Left kidney (tissue), 2 donors: ENCODE measurements around the gene KIAA0040. TPM values are rescaled to one million over a fixed set of nuclear protein-coding genes. Genes with fewer than 3 reads are reported as not detected.

ENCODE experiments used
- DNase-seq: peaks from one replicate; pipeline ENCODE4 v3.0.0-alpha.2; 2013
- polyA plus RNA-seq: library from polyadenylated mRNA; unstranded; fragments of 120-200 nt; gene quantifications from one replicate; pipeline ENCODE4 v1.2.1, GENCODE V29; 2013; ENCODE audit not compliant: insufficient read length

KIAA0040 gene
- polyA plus RNA-seq, 1 donor, result 18.0 TPM

DNA sequence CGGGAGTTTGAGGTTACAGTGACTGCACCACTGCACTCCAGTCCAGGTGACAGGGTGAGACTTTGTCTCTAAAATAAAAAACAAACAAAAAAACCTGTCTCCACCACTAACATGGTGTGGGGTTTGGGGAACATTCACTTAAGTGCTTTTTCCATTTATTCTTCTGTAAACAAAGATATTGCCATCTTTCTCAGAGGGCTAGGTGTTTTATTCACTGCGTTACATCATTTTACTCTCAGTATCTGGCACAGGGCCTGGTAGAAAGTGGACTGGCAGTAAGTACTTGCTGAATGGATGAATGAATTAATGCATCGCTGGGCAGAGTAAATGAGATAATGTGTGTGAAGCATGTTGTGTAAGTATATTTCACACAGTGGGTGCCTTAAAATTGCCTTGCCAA is 20.1 kb downstream of the KIAA0040 start:
- no peak for DNase-seq

DNA sequence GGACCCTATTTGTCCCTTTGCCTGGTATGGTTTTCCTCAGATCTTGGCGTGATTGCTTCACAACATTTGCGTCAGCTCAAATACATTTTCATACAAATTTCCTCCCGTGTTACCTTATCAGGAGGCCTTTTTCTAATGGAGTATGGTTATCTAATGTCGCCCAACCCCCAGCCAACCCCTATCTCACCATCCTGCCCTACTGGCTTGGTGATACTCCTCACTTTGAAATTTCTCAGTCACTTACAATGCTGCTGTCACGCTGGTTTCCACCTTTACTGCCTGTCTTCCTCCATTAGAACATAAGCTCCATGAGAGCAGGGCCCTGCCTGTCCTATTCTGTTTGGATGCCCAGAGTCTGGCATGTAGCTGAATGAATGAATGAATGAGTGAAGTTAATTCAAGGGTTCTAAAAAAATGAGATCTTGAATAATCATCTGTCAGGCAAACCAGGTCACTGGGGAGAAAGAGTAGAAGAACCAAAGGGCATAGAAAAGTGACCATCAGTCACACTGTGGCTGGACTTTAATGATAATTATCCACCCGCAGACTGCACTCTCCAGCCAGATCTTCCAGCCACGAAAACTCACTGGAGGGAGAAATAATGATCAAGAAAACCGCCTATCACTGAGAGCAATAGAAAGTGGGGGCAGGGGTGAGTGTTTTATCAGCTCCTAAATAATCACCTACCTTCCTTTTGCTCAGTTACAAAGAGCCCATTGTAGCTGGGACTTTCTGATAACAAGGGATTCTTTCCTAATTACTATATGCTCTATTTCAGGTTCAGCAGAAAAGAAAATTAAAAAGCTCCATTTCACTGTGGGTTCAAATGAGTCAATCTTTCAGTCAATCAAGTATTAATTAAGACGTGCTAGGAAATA is 21.3 kb downstream of the KIAA0040 start:
- DNase-seq, result no peak

DNA sequence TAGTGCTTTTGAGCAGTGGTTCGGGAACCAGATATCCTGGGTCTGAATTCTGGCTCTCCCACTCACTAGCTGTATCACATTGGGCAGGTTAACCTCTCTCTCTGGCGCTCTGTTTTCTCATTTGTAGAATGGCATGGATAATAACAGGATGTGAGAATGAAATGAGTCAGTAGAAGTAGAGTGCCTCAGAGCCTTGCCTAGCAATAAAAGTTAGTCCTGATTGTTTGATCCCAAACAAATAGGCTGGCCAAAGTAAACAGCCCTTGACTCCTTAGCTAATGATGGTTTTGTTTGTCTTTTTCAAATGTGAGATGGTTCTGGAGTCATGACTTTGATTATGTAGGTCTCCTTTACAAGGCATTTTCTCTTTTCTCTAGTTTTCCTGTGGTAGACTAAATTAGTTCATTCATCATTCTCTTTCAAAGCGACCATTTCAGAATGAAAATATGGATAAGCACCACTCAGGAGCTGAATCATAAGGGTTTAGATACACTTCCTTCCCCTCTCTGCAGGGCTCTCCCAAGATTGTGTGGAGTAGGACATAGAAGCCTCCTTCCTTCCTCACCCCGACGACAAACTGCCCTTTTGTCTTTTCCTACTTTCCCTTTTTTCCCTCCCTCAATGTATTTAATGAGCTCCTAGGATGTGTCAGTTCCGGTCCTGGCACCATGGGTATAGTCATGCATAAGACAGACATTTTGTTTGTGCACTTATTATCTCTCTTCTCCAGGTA is 23.1 kb downstream of the KIAA0040 start:
- no peak for DNase-seq

DNA sequence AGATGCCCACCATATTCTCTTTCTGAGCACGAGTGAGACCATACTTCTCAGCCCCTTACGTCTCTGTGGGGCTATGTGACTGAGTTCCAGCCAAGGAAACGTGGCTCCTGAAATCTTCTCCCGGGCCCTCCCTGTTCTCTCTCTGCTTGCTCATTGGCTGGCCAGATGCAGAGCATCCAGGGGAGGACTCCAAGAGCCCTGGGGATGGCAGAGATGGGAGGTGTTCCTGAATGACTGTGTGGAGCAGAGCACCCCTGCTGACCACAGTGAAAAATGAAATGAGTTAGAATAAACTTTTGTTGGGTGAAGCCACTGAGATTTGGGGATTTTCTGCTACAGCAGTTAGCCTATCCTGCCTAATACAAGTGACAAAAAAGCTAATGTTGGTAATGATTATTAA is 23.8 kb downstream of the KIAA0040 start:
- no peak for DNase-seq

DNA sequence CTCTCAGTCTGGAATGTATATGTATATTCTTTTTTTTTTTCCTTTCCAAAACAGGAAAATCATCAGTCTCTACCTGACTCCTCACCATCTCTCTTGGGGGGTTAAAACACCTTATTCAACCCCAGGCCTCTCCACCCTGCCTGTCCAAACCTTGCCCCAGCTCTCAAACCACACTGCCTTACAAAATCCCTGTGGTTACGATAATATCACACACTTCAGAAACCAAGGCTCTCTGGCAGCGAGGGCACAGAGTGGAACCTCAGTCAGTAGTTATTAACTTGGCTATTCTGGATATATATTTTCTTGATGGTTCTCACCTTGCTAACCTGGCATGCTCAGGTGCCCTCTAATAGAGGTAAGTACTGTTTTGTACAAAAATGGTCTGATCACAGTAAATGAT is 24.7 kb downstream of the KIAA0040 start:
- no peak for DNase-seq

DNA sequence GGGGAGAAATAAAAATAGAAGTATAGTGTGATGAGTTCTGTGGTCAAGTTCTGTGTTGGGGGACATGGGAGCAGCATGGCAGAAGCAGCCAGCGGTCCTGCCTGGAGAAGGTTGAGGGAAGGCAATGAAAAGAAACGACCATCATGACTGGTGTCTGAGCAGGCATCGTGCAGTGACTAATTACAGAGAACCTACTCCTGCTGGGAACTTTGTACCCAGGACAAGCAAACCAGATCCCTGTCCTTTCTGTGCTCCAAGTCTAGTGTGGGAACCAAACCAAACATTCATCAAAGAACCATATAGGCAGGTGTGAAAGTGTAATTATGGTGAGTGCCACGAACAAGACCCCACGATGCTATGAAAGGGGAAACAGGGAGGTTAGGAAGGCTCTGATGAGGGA is 25.8 kb downstream of the KIAA0040 start:
- DNase-seq, result no peak

DNA sequence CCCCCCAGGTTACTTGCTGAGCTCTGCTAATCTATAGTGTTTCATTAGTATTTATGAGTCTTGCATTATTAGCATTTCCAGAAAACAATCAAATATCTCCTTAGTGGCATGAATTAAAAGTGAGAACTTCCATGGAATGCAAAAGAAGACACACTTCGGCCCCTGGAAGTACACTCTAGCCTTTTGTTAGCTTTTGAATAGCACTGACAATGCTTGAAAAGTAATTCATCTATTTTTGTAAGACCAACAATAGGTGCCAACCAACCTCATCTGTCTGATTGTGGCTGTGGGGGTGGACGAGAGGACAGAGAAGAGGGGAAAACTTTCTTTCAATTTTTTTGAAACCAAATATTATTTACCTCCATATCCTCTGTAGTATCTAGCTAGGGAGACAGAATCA is 27.8 kb downstream of the KIAA0040 start:
- DNase-seq, result no peak

DNA sequence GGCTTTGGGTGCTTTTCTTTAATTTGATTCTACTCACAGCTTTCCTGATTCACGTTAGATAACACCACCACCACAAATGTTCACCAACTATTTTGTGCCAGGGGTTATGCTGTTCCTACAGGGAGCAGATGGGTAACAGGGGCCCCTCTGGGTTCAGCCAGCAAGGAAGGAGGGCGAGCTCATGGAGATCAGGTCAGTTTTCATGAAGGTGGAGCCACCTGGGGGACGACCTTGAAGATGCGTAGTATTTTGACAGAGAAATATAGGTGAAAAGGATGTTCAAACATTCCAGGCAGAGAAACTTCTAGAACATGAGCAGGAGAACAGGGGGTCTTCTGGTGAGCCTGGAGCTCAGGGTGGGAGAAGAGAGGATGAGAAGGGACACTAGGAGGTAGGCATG is 28.9 kb downstream of the KIAA0040 start:
- DNase-seq, result no peak

DNA sequence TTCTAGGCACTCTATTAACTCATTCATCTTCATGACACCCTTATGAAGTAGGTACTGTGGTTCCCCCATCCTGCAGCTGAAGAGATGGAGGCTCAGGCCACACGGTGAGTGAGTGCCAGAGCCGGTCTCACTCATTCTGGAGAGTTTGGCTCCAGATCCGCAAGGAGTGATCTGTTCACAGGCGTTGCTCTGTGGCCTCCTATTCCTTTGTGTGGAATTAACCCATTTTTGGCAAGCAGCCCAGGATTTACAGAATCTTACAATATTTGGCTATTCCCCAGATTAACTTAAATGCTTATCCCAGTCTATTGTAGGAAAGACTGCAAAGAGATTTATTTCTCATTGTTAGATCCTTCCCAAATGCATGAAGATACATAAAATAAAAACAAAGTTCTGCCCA is 29.6 kb downstream of the KIAA0040 start:
- no peak for DNase-seq

DNA sequence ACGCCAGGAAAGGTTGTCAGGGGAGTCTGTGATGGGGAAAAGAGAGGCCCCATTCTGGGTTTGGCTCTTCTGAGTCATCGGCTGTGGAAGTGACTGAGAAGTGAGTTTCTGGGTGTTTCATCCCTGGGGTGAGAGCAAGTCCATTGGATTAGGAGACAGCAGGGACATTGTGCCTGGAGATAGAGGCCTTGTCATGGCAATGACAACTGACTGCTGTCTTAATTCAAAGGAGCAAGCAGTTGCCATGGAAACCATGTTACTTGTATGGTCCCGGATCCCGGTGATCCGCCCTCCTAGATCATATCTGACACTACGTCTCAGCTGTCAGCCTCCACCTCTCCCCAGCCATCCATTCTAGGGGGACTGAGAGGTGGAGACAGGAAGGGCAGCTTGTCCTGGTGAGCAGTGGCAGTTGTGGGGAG is 34.4 kb downstream of the KIAA0040 start:
- DNase-seq, result no peak

DNA sequence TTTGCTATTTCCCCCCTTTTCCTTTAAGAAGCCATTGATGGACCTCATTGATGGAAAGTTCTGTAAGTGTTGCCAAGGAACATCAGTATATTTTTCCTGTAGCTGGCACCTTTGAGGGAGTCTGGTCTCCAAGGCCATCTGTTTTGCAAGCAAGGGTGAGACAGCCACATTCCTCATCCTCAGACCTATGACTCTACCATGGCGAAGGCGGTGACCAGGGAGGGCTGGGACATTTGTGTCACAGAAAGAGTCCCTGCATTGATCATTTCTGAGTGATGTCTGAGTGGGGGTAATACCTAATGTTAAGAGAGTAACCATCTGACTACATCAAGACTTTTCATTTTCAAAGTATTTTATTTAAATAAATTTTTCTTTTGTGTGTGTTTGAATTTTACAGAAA is 35.4 kb downstream of the KIAA0040 start:
- DNase-seq, result no peak

DNA sequence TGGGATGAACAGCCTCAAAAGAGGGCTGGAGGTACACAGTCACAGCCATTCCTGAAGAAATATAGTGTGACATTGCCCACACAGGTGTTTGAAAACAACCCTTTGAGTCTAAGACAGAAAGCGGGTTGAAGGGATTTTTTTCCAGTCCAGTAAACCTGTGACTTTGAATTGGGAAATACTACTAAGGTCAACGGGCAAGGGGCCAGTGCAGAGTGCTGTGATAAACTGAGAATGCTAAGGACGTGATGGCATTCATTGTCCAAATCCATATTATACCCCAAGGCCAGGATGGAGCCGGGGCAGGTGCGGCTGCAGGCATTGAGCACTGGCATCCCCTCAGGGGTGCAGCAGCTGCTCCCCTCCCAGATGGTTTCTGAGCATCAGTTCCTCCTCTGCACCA is 36.6 kb downstream of the KIAA0040 start:
- DNase-seq, result no peak

DNA sequence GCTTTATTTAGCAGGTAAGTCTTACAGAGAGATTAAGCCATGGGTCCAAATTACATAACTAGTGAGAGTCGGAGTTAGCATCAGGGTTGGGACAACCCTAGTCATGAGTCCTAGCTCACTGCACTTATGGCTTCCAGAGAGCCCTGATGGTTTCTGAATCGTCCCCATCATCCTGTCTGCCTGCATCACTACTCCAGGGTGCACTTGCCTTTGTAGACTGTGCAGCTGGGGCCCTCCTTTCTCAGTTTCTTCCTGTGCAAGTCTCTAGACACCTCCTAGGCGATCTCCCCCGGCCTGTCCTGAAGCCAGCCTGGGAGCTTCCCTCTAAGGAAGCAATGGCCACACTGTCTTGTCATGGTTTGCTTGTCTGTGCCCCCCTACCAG is 37.1 kb downstream of the KIAA0040 start:
- no peak for DNase-seq

DNA sequence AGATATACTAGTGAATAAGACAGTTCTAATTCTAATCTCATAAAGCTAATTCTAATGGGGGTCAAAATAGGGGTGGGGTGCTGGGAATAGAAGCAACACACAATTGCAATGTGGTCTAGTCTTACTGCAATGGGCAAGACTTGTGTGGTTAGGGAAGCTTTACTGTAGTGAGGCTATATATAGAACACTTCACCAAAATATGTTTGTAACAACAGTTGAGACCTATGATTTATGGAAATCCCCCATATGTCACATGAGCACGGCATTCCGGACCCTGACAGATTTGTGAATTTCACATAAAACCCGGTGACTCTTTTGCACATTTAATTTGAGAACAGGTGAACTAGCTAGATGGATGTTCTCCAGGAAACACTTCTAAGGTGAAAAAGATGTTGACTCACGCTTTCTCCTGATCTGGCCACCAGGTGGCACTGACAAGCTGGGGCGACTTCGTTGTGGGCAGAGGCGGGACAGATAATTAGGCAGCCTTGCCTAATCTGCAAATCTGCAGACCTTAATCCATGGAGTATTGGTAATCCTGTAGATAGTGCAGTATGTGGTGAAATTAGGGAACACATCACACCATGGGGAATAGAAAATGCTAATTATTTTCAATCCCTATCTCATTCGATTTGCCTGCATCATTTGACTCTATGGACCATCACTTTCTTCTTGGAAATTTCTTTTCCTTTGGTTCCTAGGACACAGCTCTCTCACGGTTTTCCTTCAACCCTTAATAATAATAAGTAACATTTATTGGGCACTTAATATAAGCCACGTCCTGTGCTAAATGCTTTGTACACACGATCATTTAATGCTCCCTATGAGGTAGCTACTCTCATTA is 37.7 kb downstream of the KIAA0040 start:
- DNase-seq, result peak; percentile 57

DNA sequence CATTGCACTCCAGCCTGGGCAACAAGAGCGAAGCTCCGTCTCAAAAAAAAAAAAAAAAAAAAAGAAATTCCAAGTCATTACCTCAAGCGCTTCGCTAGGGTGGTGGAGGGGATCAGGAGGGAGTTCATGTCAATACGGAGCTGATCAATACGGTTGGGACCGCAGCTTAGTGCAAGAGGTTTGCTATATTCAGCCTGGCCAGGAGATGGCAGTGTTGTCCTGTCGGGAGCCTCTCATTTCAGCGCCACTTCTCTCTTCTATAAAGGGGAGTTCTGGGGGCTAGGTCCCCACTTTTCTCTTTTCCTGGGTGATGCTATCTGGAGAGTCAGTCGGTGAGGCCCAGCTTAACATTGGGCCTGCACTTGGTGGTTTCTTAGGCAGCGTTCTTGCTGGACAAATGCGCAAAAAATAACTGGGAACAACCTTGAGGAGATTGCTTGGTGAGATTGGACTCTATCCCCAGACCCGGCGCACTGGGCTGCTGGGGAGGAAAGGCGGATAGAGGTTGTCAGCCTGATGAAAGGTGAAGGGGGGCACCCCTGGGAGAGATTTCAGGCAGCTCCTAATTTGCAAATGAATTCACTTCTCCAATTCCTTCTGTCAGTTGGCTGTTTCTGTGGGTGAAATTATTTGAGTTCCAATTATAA is 40.4 kb downstream of the KIAA0040 start:
- peak; percentile 32 for DNase-seq

DNA sequence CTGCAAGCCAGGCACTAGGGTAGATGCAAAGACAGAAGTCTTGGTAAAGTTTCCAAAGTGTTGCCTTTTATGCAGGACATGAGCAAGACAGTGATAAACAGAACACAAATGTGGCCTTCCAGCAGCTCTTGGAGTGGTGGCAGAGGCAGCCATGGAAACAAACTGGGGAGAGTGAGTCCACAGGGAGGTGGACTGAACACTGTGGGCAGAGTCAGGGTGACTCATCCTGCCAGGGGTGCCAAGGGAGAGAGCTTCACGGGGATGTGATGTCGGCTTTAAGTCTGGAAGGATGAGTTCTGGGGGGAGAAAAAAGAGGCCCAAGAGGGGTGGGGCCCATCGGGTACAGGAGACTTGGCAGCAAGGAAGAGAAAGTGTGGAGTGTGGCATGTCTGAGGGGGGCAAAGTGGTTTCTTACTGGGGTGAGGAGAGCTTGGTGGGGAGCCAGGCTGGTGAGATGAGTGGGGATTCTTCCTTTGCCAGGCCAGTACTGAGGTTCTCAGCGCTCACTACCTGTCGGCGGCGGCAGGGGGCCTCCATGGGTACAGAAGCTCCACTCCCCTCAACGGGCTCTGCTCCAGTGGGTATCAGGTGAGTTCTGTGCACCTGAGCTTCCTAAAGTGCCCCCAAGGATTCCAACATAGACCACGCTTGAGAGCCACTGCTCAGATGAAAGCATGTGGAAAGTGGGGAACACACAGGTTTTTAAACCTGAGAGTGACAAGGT is 41.8 kb downstream of the KIAA0040 start:
- DNase-seq, result no peak

DNA sequence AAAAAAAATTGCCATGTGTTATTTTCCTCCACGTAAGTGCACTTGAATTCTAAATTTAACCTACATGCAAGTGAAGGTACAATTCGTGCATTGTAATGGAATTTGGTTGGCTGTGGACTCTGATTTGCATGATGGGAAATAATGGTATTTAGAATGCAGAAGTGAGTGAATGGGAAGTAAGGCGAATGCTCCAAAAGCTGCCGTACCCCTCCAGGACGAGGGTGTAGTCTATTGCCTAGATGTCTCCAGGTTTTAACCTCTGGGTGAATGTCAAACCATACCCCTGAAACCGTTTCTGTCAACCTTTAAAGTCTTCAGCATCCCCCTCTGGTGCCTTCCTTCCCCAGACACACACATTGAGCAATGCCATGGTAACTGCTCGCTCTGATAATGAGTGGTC is 44.5 kb downstream of the KIAA0040 start:
- no peak for DNase-seq

DNA sequence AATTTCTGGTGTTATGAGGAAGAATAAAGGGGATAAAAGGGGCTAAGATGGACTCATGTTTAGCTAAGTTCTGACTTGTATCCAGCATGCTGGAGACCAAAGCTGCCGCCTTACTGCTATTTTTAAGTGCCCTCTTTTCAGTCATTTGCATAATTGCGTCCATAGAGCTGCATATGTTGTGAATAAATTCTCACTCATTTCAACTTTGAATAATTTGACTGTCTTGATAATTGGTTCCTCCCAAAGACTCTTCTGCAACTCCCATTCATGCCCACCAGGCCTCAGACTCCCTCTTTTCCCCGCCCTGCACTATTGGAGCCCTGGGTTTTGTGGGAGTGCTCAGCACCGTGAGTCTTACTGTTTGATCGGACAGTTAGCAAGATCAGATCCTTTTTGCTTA is 45.0 kb downstream of the KIAA0040 start:
- no peak for DNase-seq

DNA sequence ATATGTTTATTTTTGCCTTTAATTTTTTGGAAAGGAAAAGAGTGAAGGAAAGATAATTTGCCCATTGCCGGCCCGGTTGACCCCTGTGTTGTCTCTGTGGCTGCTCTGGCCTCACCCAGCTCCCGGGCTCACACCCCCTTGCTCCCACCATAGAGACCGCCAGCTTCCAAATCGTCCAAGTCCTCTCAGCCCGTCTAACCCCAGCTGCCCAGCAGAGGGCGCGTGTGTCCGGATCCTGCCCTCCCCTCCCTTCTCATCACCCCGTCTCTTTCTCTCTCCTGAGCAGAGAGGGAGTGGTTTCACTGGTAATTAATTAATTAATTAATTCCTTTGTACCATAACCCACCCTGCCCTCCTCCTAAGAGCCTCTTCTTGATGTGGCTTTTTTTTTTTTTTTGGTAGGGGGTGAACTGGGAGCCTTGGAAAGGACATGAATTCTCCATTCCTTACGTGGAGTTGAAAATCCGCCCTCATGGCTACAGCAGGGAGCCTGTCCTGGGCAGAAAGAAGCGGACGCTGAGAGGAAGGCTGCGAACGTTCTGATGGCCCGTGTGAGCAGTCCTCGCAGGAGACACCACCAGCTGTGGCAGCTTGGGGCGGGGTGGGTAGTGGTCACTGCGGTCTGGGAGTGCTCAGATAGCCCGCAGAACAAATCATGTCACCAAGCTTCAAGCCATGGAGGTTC is 45.9 kb downstream of the KIAA0040 start:
- peak; percentile 60 for DNase-seq

DNA sequence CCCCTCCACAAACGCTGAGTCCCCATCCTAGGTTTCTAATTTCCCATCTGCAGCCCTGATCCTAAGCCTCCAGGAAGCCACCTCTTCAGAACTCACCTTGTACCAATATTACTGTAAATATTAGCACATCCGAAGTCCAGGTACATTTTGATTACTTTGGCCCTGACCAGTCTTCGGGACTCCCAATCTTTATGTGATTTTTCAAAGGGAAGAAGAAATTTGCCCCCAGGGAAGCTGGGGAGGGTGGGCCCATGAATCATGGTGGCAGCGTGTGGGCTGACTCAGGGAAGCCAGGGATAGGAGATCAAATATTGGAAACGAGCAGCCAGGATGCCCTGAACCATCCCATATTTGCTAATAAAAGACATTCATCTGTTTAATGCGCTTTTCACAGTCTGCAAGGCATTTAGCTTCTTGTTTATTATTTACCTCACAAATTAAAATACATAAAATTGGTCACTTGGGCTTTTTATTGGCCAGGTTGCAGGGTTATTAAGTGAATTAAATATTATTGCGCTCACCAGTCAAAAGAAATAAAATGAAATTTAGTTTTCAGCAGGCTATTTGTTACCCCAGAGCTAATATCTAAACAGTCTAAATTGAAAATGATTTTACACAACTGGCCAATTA is 46.6 kb downstream of the KIAA0040 start:
- no peak for DNase-seq
